Chondrocyte (in vitro differentiated cells): ENCODE results near the gene CHST2. TPM values are rescaled to one million over a fixed set of nuclear protein-coding genes. Genes with fewer than 3 reads are reported as not detected.

ENCODE experiments used
- DNase-seq: peaks from one replicate; pipeline ENCODE4 v3.0.0; 2021; ENCODE audit warnings: mixed read lengths, low spot score
- H3K27ac Mint-ChIP-seq: one replicate; pipeline ENCODE4 v1.8.0; 2021; ENCODE audit warnings: mild to moderate bottlenecking, moderate library complexity, mixed read lengths; ENCODE audit not compliant: unreplicated experiment
- H3K27me3 Mint-ChIP-seq: 2 replicates; pipeline ENCODE4 v1.8.0; 2021; ENCODE audit warnings: low read depth, mixed read lengths
- H3K36me3 Mint-ChIP-seq: 2 replicates; pipeline ENCODE4 v1.8.0; 2021; ENCODE audit warnings: low read depth, mixed read lengths
- H3K4me1 Mint-ChIP-seq: 2 replicates; pipeline ENCODE4 v1.8.0; 2021; ENCODE audit warnings: low read depth, mild to moderate bottlenecking, mixed read lengths
- H3K4me3 Mint-ChIP-seq: one replicate; pipeline ENCODE4 v1.8.0; 2021; ENCODE audit warnings: mild to moderate bottlenecking, moderate library complexity, mixed read lengths; ENCODE audit not compliant: unreplicated experiment
- H3K9me3 Mint-ChIP-seq: 2 replicates; pipeline ENCODE4 v1.8.0; 2021; ENCODE audit warnings: low read depth, mixed read lengths
- total RNA-seq: library from RNA; stranded (reverse); gene quantifications from 3 replicates; pipeline ENCODE4 v1.2.1, GENCODE V29; 2021
- TF ChIP-seq, protein P1 (sequence below): fragments of 200-600 bp; sonication (generic); IDR thresholded peaks from 2 replicates; pipeline ENCODE4 v1.5.0; 2021; ENCODE audit warnings: antibody characterized with exemption, mild to moderate bottlenecking, moderate library complexity

The CHST2 gene
- total RNA-seq, 1 donor from 2014 or later: 23.1 TPM

DNA sequence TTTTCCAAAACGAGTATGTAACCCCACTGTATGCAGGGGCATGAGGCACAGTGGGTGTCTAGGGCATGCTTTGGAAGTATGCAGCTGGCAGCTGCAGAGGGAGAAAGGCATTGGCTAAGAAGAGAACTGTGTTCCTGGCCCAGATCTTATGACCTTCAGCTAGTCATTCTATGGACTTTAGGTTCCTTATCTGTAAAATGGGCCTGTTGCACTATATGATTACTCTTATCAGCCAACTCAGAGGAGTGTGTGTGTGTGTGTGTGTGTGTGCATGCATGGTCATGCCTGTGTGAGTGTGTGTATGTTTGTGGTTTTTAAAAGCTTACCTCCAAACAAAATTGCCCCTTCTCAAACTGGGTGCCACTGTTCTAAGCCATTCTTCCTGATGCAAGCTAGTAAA lies 27.4 kb upstream of the CHST2 start:
- TF ChIP-seq, protein P1, sequence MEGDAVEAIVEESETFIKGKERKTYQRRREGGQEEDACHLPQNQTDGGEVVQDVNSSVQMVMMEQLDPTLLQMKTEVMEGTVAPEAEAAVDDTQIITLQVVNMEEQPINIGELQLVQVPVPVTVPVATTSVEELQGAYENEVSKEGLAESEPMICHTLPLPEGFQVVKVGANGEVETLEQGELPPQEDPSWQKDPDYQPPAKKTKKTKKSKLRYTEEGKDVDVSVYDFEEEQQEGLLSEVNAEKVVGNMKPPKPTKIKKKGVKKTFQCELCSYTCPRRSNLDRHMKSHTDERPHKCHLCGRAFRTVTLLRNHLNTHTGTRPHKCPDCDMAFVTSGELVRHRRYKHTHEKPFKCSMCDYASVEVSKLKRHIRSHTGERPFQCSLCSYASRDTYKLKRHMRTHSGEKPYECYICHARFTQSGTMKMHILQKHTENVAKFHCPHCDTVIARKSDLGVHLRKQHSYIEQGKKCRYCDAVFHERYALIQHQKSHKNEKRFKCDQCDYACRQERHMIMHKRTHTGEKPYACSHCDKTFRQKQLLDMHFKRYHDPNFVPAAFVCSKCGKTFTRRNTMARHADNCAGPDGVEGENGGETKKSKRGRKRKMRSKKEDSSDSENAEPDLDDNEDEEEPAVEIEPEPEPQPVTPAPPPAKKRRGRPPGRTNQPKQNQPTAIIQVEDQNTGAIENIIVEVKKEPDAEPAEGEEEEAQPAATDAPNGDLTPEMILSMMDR: no peak
- Mint-ChIP-seq H3K4me3 (no peak overlapping the region), H3K36me3 (no peaks in the 10 kb centered on the region), H3K27ac (no peak overlapping the region), H3K9me3 (no peaks in the 10 kb centered on the region), H3K4me1 (no peaks in the 10 kb centered on the region), H3K27me3 (no peaks in the 10 kb centered on the region)
- no peak for DNase-seq

DNA sequence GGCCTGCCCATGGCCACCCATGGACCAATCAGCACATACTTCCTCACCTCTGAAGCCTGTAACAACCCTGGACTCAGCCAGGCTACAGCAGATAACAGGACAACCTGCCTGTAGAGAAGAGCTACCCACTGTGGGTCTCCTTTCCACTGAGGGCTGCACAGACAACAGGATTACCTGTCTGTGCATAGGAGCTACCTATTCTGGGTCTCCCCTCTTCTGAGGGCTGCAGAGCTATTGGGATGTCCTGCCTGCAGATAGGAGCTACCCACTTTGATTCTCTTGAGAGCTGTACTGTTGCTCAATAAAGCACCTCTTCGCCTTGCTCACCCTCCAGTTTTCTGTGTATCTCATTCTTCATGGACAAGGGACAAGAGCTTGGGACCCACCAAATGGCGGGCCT lies 23.8 kb upstream of the CHST2 start:
- peaks cover 9% of the 10 kb centered on the region for H3K27me3 Mint-ChIP-seq
- no peak overlapping the region for H3K27ac Mint-ChIP-seq
- TF ChIP-seq, protein P1: no peak
- no peaks in the 10 kb centered on the region for H3K4me1 Mint-ChIP-seq
- no peak overlapping the region for H3K4me3 Mint-ChIP-seq
- no peak for DNase-seq
- no peaks in the 10 kb centered on the region for H3K36me3 Mint-ChIP-seq
- no peaks in the 10 kb centered on the region for H3K9me3 Mint-ChIP-seq

DNA sequence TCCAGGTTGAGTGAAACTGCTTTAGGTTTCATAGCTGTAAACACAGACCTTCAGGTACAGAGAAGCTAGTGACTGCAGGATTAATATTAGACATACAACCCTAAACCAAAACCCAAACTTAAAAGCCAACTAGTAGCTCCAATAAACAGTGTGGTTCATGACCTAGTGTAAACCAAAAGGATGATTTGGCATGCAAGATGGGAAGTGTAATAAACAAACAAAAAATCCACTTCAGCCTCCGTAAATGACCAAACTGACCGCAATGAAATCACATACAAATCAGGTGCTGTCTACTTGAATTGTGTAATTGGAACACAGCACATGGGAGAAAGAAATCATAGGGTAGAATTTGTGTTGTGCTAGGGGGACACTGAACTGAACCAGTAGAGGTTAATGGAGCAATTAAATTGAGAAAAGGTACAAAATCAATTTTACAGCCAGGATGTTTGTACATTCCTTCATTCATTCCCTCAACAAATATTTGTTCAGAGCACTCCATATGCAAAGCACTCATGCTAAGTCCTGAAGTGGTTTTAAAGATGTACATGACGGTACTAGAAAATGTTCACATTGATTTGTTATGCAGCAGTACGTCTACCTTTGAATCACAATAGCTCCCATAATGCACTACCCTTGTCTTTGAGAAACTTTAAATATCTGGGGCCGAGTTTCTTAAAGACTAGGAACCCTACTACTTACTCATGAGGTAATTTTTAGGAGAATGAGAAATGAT lies 21.4 kb upstream of the CHST2 start:
- Mint-ChIP-seq H3K4me3 (no peak overlapping the region), H3K9me3 (no peaks in the 10 kb centered on the region), H3K27me3 (peaks cover 9% of the 10 kb centered on the region), H3K4me1 (no peaks in the 10 kb centered on the region), H3K27ac (no peak overlapping the region), H3K36me3 (no peaks in the 10 kb centered on the region)
- DNase-seq: no peak
- TF ChIP-seq, protein P1: no peak

DNA sequence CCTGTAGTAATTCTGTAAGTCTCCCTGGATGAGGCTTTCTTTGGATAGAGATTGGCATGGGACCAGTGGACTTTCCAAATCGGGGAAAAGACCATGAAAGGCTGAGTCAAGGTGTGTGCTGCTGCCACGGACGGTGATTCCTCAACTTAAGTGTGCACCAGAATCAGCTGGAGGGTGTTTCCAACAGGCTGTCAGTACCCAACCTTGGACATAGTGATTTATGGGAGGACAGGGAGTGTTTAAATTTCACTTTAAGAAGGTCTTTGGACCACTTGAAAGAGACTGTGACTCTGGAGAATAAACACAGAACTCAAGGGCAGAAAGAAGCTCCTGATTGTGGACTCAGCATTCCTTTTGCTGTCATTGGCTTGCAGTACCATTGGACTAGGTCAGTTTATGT lies 20.4 kb upstream of the CHST2 start:
- Mint-ChIP-seq H3K9me3 (no peaks in the 10 kb centered on the region), H3K4me1 (no peaks in the 10 kb centered on the region), H3K4me3 (no peak overlapping the region), H3K27ac (no peak overlapping the region), H3K36me3 (no peaks in the 10 kb centered on the region), H3K27me3 (peaks cover 9% of the 10 kb centered on the region)
- no peak for DNase-seq
- TF ChIP-seq, protein P1: no peak

DNA sequence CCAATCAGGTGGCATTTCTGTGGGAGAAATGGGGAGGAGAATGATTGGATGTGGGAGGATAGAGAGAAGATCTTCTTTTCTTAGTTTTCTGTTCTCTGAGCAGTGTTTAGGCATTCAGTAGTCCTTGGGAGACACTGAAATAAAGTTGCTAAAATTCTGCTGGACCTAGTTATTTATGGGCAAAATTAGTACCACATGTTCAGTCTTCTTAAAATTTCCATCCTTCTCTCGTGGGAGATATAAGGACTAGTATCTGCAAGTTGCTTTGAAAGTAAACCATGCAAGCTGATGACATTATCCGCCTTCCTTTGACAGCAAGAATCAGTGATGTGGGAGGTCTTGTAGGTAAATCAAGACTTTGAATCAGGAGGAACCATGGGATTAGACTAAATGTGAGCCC lies 19.9 kb upstream of the CHST2 start:
- no peaks in the 10 kb centered on the region for H3K4me1 Mint-ChIP-seq
- H3K36me3 Mint-ChIP-seq: no peaks in the 10 kb centered on the region

More for the DNA sequence above, 19.9 kb upstream of the CHST2 start:
- Mint-ChIP-seq H3K4me3 (no peak overlapping the region), H3K27me3 (peaks cover 9% of the 10 kb centered on the region), H3K9me3 (peaks cover 2% of the 10 kb centered on the region), H3K27ac (no peak overlapping the region)
- TF ChIP-seq, protein P1: no peak
- no peak for DNase-seq
